PFSK-1 (cell line): ENCODE data around the gene E2F1.

Experiments used
- POLR2AphosphoS5 ChIP-seq: IDR thresholded peaks from 2 replicates; pipeline ENCODE4 v1.6.1; 2012; ENCODE audit warnings: low read depth, mild to moderate bottlenecking, control low read depth, low read length, moderate library complexity
- SIN3A ChIP-seq: IDR thresholded peaks from 2 replicates; pipeline ENCODE4 v1.6.1; 2012; ENCODE audit warnings: mild to moderate bottlenecking, low read length, moderate library complexity, borderline replicate concordance; ENCODE audit not compliant: insufficient read depth
- TAF1 ChIP-seq: IDR thresholded peaks from 2 replicates; pipeline ENCODE4 v1.6.1; 2012; ENCODE audit warnings: low read length, control low read depth, borderline replicate concordance; ENCODE audit not compliant: insufficient read depth
- TF ChIP-seq, protein P1 (sequence below), 2 experiments: IDR thresholded peaks; 2 replicates each; pipeline versions ENCODE4 v1.6.1 to v1.8.0; 2011 to 2012; ENCODE audit warnings: low read depth in 2 of 2, low read length in 2 of 2, control low read depth in 1 of 2, inconsistent platforms in 1 of 2, mild to moderate bottlenecking in 1 of 2, moderate library complexity in 1 of 2; ENCODE audit not compliant: insufficient read depth in 1 of 2

DNA sequence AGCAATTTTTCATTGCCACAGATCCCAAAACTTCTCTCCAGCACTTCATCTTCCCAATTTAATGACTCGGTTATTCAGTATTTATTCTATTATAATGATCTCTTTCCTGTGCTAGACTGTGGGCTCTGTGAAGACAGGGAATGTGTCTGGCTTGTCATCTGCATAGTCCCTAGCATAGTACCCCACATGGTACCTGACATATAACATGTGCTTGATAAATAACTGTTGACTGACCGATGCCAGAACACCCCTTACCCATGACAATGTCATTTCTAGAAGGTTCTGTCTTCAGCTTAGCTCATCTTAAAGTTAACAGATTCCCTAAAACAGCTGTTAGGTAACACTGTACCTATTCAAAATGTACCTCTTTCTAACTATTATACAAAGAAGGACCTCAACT is 30.3 kb upstream of the E2F1 start:
- TF ChIP-seq POLR2AphosphoS5 (no peak), TAF1 (no peak), SIN3A (no peak)
- TF ChIP-seq, protein P1, sequence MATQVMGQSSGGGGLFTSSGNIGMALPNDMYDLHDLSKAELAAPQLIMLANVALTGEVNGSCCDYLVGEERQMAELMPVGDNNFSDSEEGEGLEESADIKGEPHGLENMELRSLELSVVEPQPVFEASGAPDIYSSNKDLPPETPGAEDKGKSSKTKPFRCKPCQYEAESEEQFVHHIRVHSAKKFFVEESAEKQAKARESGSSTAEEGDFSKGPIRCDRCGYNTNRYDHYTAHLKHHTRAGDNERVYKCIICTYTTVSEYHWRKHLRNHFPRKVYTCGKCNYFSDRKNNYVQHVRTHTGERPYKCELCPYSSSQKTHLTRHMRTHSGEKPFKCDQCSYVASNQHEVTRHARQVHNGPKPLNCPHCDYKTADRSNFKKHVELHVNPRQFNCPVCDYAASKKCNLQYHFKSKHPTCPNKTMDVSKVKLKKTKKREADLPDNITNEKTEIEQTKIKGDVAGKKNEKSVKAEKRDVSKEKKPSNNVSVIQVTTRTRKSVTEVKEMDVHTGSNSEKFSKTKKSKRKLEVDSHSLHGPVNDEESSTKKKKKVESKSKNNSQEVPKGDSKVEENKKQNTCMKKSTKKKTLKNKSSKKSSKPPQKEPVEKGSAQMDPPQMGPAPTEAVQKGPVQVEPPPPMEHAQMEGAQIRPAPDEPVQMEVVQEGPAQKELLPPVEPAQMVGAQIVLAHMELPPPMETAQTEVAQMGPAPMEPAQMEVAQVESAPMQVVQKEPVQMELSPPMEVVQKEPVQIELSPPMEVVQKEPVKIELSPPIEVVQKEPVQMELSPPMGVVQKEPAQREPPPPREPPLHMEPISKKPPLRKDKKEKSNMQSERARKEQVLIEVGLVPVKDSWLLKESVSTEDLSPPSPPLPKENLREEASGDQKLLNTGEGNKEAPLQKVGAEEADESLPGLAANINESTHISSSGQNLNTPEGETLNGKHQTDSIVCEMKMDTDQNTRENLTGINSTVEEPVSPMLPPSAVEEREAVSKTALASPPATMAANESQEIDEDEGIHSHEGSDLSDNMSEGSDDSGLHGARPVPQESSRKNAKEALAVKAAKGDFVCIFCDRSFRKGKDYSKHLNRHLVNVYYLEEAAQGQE (IDR thresholded peaks at IDR 0.05; ENCODE audit: insufficient read depth in 1 of 2, low read depth in 2 of 2, low read length in 2 of 2): no peak
